B cell (primary cell): Measurements from ENCODE around the gene RTL5. TPM values are rescaled to one million over a fixed set of nuclear protein-coding genes. Genes with fewer than 3 reads are reported as not detected.
A peak's percentile ranks its signal among the peaks of the same experiment; 100 is the strongest.

ENCODE experiments used
- ATAC-seq: fragments of 200-7000 bp; cut with Tn5 transposase; one replicate; pipeline ENCODE4 v1.10.0; 2021; ENCODE audit warnings: low read depth, mild to moderate bottlenecking, moderate number of reproducible peaks, moderate library complexity
- CTCF ChIA-PET: fragments of 350-600 bp; sonication (Branson Sonifier 250); formaldehyde crosslinking; loops from one replicate; lab custom pipeline; 2021; ENCODE audit warnings: antibody characterized with exemption, inconsistent platforms; lab: Charles Lee
- POLR2A ChIA-PET: fragments of 350-600 bp; sonication (Branson Sonifier 250); formaldehyde crosslinking; loops from one replicate; lab custom pipeline; 2021; ENCODE audit warnings: antibody characterized with exemption; lab: Charles Lee
- DNase-seq: peaks from one replicate; pipeline ENCODE4 v3.0.0; 2013
- H2AFZ ChIP-seq: 2 replicates; pipeline ENCODE4 v1.6.1; 2012; ENCODE audit warnings: mild to moderate bottlenecking, low read depth, low read length; ENCODE audit not compliant: insufficient read depth, poor library complexity, severe bottlenecking
- H3K27ac ChIP-seq, 2 donors: 1 replicate in 1 of 2; 2 replicates in 1 of 2; pipeline ENCODE4 v1.5.1; 2012 to 2013; ENCODE audit warnings: low read length in 2 of 2, mild to moderate bottlenecking in 2 of 2, moderate library complexity in 1 of 2
- H3K27me3 ChIP-seq, 4 experiments: fragments of 200-600 bp in 1 of 4; sonication (generic) in 1 of 4; replicated peaks in 1 of 4; 1 replicate in 2 of 4; 2 replicates in 2 of 4; pipeline versions ENCODE4 v1.6.1 to v1.7.0; 2013 to 2016; ENCODE audit warnings: low read length in 3 of 4, mild to moderate bottlenecking in 2 of 4, mixed read lengths in 1 of 4, moderate library complexity in 1 of 4; ENCODE audit not compliant: insufficient read depth in 4 of 4, control insufficient read depth in 3 of 4; ENCODE audit errors: control extremely low read depth in 1 of 4
- H3K36me3 ChIP-seq, 2 experiments: replicated peaks in 1 of 2; 1 replicate in 1 of 2; 2 replicates in 1 of 2; pipeline versions ENCODE4 v1.6.1 to v1.7.1; 2013; ENCODE audit warnings: low read length in 1 of 2; ENCODE audit not compliant: insufficient read depth in 2 of 2, control insufficient read depth in 1 of 2; ENCODE audit errors: control extremely low read depth in 1 of 2, extremely low read depth in 1 of 2
- H3K4me1 ChIP-seq, 2 donors: fragments of 200-600 bp in 1 of 2; sonication (generic) in 1 of 2; 1 replicate in 1 of 2; 2 replicates in 1 of 2; pipeline versions ENCODE4 v1.5.1 to v1.6.1; 2013 to 2017; ENCODE audit warnings: low read length in 2 of 2; ENCODE audit not compliant: control insufficient read depth in 2 of 2, insufficient read depth in 2 of 2
- H3K4me2 ChIP-seq: replicated peaks from 2 replicates; pipeline ENCODE3; 2012; ENCODE audit warnings: mild to moderate bottlenecking, low read depth, low read length; ENCODE audit not compliant: poor library complexity, severe bottlenecking
- H3K4me3 ChIP-seq, 5 experiments: fragments of 200-600 bp in 1 of 5; sonication (generic) in 1 of 5; 1 replicate in 3 of 5; 2 replicates in 2 of 5; pipeline versions ENCODE4 v1.5.1 to v1.7.0; 2011 to 2016; ENCODE audit warnings: low read length in 4 of 5, mild to moderate bottlenecking in 4 of 5, low read depth in 2 of 5, control low read depth in 1 of 5, moderate library complexity in 1 of 5; ENCODE audit not compliant: insufficient read depth in 1 of 5; ENCODE audit errors: control extremely low read depth in 1 of 5, extremely low read depth in 1 of 5
- H3K79me2 ChIP-seq: fragments of 200-600 bp; sonication (generic); one replicate; pipeline ENCODE4 v1.6.0; 2016; ENCODE audit warnings: low read length; ENCODE audit not compliant: control insufficient read depth, insufficient read depth
- H3K9ac ChIP-seq: fragments of 200-600 bp; sonication (generic); 2 replicates; pipeline ENCODE4 v1.6.1; 2017; ENCODE audit warnings: mild to moderate bottlenecking, low read length, moderate library complexity
- H3K9me3 ChIP-seq, 3 donors: one replicate each; pipeline versions ENCODE4 v1.6.1 to v1.7.1; 2013; ENCODE audit warnings: low read length in 2 of 3; ENCODE audit not compliant: control insufficient read depth in 2 of 3, insufficient read depth in 1 of 3; ENCODE audit errors: control extremely low read depth in 1 of 3
- H4K20me1 ChIP-seq: 2 replicates; pipeline ENCODE4 v1.6.0; 2012; ENCODE audit warnings: mild to moderate bottlenecking, low read length; ENCODE audit not compliant: insufficient read depth, control insufficient read depth, poor library complexity, severe bottlenecking
- H3K27ac Mint-ChIP-seq: one replicate; pipeline ENCODE4 v1.8.0; 2021; ENCODE audit warnings: mixed read lengths
- H3K27me3 Mint-ChIP-seq: one replicate; pipeline ENCODE4 v1.8.0; 2021; ENCODE audit warnings: mixed read lengths
- H3K4me1 Mint-ChIP-seq: one replicate; pipeline ENCODE4 v1.8.0; 2021; ENCODE audit warnings: mixed read lengths
- H3K4me3 Mint-ChIP-seq: one replicate; pipeline ENCODE4 v1.8.0; 2021; ENCODE audit warnings: mixed read lengths
- H3K9me3 Mint-ChIP-seq: one replicate; pipeline ENCODE4 v1.8.0; 2022; ENCODE audit warnings: mixed read lengths; ENCODE audit not compliant: insufficient read depth
- EZH2 ChIP-seq: IDR thresholded peaks from 2 replicates; pipeline ENCODE4 v1.6.1; 2012; ENCODE audit warnings: borderline replicate concordance, low read depth, mild to moderate bottlenecking, moderate library complexity, low read length; ENCODE audit not compliant: insufficient read depth, poor library complexity, severe bottlenecking
- WGBS: methylation state at CpG from one replicate; pipeline ENCODE4 v1.1.5; 2013; ENCODE audit warnings: missing lambda C conversion rate; ENCODE audit not compliant: insufficient coverage; 5-methylcytosine and 5-hydroxymethylcytosine counted together
- intact Hi-C: fragments of 100-400 bp; cut with micrococcal nuclease; formaldehyde crosslinking; loops from one replicate; pipeline ENCODE4 v1.10.0; 2022
- polyA plus RNA-seq: library from polyadenylated mRNA; depleted of rRNA; stranded (reverse); fragments of >200 nt; gene quantifications from 2 replicates; pipeline ENCODE4 v1.2.3, GENCODE V29; 2012
- total RNA-seq, 2 donors: library from RNA; stranded (reverse); fragments of 120-200 nt in 1 of 2; gene quantifications; 1 replicate in 1 of 2; 2 replicates in 1 of 2; pipeline versions ENCODE4 v1.2.3 to v1.2.4, GENCODE V29; 2013 to 2022
- TF ChIP-seq, protein P1 (sequence below): fragments of 200-600 bp; IDR thresholded peaks from one replicate; pipeline ENCODE4 v1.8.0; 2022; ENCODE audit warnings: antibody characterized with exemption, mild to moderate bottlenecking

The RTL5 gene
- total and polyA plus RNA-seq, 2 donors (not counting 1 experiment from before 2014, with no cell fraction given): 1.0 to 22.4 TPM

GRCh38 chrX:72094894-72095293, 36.8 kb downstream of the RTL5 start:
- peak overlapping the region; percentile 78 for H3K27ac Mint-ChIP-seq
- no peaks in the 10 kb centered on the region for H3K27me3 Mint-ChIP-seq
- H3K9me3 Mint-ChIP-seq: no peaks in the 10 kb centered on the region
- Histone ChIP-seq H3K36me3 (no peaks in the 10 kb centered on the region), H3K9me3 (no peaks in the 10 kb centered on the region), H4K20me1 (no peaks in the 10 kb centered on the region), H3K27me3 (peaks cover 0 to 3% (median 0%) of the 10 kb centered on the region in 4 experiments), H3K27ac (peak overlapping the region; percentile 36 to 42), H3K9ac (no peak overlapping the region), H3K79me2 (no peaks in the 10 kb centered on the region), H2AFZ (no peak overlapping the region), H3K4me2 (peak overlapping the region; percentile 9), H3K4me1 (peaks cover 28 to 32% of the 10 kb centered on the region in 2 donors), H3K4me3 (no peak overlapping the region)
- peak overlapping the region; percentile 35 for H3K4me3 Mint-ChIP-seq
- ChIA-PET POLR2A (interaction anchor here (0.6 kb wide), 1 partner anchor 146 kb away, joined by 5 read pairs; no protein-coding TSS in a partner anchor), CTCF (no interaction called here)
- intact Hi-C loops: loop anchor here (1.0 kb wide), 1 partner anchor 86 kb away; the partner anchor contains the start of gene PIN4
- H3K4me1 Mint-ChIP-seq: peaks cover 34% of the 10 kb centered on the region
- DNase-seq (peak; percentile 87), ATAC-seq (peak; percentile 90)
- no CpG with 5 or more reads among the region's 4 CpGs for WGBS
- TF ChIP-seq, protein P1, sequence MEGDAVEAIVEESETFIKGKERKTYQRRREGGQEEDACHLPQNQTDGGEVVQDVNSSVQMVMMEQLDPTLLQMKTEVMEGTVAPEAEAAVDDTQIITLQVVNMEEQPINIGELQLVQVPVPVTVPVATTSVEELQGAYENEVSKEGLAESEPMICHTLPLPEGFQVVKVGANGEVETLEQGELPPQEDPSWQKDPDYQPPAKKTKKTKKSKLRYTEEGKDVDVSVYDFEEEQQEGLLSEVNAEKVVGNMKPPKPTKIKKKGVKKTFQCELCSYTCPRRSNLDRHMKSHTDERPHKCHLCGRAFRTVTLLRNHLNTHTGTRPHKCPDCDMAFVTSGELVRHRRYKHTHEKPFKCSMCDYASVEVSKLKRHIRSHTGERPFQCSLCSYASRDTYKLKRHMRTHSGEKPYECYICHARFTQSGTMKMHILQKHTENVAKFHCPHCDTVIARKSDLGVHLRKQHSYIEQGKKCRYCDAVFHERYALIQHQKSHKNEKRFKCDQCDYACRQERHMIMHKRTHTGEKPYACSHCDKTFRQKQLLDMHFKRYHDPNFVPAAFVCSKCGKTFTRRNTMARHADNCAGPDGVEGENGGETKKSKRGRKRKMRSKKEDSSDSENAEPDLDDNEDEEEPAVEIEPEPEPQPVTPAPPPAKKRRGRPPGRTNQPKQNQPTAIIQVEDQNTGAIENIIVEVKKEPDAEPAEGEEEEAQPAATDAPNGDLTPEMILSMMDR: no peak
- TF ChIP-seq EZH2: no peak

DNA sequence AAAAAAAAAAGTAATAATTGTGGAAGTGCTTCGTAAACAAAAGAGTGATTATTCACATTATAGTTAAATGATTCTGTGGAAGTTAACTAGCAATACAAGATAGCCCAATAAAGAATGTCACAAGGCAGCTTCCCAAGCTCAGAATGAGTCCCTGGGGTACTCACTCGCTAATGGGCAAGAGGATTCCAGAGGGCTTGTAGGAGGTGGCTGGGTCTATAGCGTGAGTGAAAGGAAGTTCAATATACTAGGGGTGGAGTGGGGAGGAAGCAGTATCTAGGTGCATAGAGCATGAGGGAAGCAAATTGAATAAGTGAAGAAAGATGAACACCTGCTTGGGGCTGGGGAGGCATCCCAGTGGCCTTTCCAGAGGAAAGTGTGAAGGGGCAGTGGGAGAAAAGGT, 42.5 kb downstream of the RTL5 start:
- Histone ChIP-seq H4K20me1 (no peaks in the 10 kb centered on the region), H3K4me1 (no peaks in the 10 kb centered on the region), H2AFZ (no peak overlapping the region), H3K4me2 (no peak overlapping the region), H3K36me3 (no peaks in the 10 kb centered on the region), H3K4me3 (no peak overlapping the region), H3K27me3 (no peaks in the 10 kb centered on the region), H3K9ac (no peak overlapping the region), H3K79me2 (no peaks in the 10 kb centered on the region), H3K9me3 (no peaks in the 10 kb centered on the region), H3K27ac (no peak overlapping the region)
- no peak for DNase-seq
- intact Hi-C loops: no loop called here
- CTCF ChIA-PET: no interaction called here
- Mint-ChIP-seq H3K27ac (no peak overlapping the region), H3K27me3 (peaks cover 3% of the 10 kb centered on the region), H3K9me3 (no peaks in the 10 kb centered on the region), H3K4me1 (no peaks in the 10 kb centered on the region), H3K4me3 (no peak overlapping the region)
- TF ChIP-seq EZH2: no peak
- TF ChIP-seq, protein P1: no peak
- no peak for ATAC-seq
- no CpG with 5 or more reads among the region's 3 CpGs for WGBS
- POLR2A ChIA-PET: no interaction called here
